K562 treated with DMSO at 1 percent for 48 hours (cell line): ENCODE results near the gene LMTK2. TPM values are rescaled to one million over a fixed set of nuclear protein-coding genes. Genes with fewer than 3 reads are reported as not detected.

Experiments used
- total RNA-seq: library from RNA; unstranded; fragments of 300-600 nt; gene quantifications from 2 replicates; pipeline ENCODE4 v1.2.3, GENCODE V29; 2022; ENCODE audit warnings: low replicate concordance; ENCODE audit errors: extremely low read depth

The LMTK2 gene
- total RNA-seq: not detected in 2 replicates

DNA sequence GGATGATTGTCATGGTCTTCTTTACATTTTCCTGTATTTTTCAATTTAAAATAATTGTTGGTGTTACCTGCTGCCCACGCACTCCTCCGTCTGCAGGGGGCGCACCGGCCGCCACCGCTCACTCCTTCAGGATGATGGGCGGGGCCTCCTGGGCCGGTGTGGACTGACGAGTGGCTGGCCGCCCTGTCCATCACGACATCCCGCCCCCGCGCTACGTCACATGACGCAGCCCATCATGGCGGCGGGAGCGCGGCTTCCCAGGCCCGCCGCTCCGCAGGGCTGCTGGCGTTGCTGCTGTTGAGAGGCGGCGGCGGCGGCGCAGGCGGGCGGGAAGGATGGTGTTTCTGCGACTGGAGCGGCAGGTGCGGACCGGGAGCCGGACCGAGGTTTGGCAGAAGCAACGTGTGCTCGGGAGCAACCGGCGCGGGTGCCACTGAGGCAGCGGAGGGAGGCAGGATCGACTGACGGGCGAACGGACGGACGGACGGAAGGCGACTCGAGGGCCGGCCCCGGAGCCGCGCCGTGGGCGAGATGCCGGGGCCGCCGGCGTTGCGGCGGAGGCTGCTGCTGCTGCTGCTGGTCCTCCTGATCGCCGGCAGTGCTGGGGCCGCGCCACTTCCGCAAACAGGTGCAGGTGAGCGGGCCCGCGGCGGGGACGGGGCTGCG, at the start of gene LMTK2:
TSS of gene LMTK2 (plus strand) at position 216 of the 666 bp plus-strand sequence. CDS start at position 532, 316 bp downstream.

GRCh38 chr7:98211221-98211675, 104.6 kb downstream of the LMTK2 start, which contains the start of gene BHLHA15:
Gene BHLHA15 (plus strand): TSS chr7:98211439. CDS start chr7:98212310, 871 bp downstream.

DNA sequence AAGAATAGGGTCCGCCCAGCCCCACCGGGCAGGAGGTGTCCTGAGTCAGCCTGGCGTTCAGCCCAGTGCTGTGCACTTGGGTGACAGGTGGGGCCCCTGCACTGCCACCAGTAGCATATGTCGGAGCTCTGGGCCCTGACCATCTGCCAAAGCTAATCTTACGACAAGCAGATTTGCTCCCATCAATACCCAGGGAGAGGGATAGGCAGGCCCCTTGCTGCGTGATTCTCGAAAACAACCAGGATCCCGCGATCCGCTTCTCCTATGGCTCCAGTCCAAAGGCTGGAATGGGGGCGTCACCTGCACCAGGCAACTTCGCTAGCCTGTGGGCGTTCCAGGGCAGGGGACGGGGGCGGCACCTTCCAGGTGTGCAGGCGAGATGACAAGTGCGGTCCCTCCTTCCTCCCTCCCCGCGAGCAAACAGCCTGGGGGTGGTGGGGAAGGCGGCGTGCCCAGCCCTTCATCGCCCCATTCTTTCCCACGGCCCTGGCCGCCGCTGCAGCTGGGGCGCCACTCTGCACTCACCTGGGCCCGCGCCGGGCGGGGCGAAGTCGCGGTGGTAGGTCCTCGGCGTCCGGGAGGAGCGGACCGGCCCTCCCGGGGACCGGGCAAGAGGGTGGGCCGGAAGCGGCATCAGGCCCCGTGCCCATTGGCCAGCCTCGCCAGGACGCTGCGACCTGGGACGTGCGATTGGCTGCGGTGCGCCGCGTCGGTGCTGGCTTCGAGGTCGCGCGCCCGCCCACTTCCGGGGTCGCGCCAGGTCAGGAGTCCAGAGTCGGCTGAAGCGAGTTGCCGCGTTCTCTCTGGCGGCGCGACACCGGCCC, 145.2 kb downstream of the LMTK2 start, which contains the start of gene TECPR1:
TSS of gene TECPR1 (minus strand) at position 632 of the 824 bp plus-strand sequence. CDS start 6,086 bp downstream, outside the sequence.

Other genes with a start within 250 kb of the LMTK2 start
- 963 TPM in 1 of 2 replicates, not detected in the other for gene ASNS, start 234.5 kb upstream of the LMTK2 start, total RNA-seq
- not detected in 2 replicates for gene OCM2, start 116.7 kb upstream of the LMTK2 start, total RNA-seq
- gene BHLHA15, start 104.6 kb downstream of the LMTK2 start, total RNA-seq: not detected in 2 replicates
- gene TECPR1, start 145.4 kb downstream of the LMTK2 start, total RNA-seq: not detected in 2 replicates
- gene BRI3, start 174.8 kb downstream of the LMTK2 start, total RNA-seq: not detected in 2 replicates